SK-N-SH (cell line): ENCODE data around the gene TMC1. TPM values are rescaled to one million over a fixed set of nuclear protein-coding genes. Genes with fewer than 3 reads are reported as not detected.

Experiments
- CTCF ChIA-PET: fragments of 300-600, 350-600 bp; formaldehyde crosslinking; extraction: SDS; loops from one replicate; lab custom pipeline; 2021; lab: Yijun Ruan, JAX
- POLR2A ChIA-PET: fragments of 350-600 bp; sonication (Branson Sonifier 250); formaldehyde crosslinking; extraction: SDS; loops from one replicate; lab custom pipeline; 2020; ENCODE audit warnings: antibody characterized with exemption, inconsistent platforms; lab: Yijun Ruan, JAX
- DNase-seq: peaks from one replicate; pipeline ENCODE4 v3.0.0; 2012
- H2AFZ ChIP-seq: fragments of 200-600 bp; sonication (generic); 2 replicates; pipeline ENCODE4 v1.8.1; 2016; ENCODE audit warnings: antibody characterized with exemption, mild to moderate bottlenecking, low read depth
- H3F3A ChIP-seq: fragments of 200-600 bp; sonication (generic); replicated peaks from 2 replicates; pipeline ENCODE3; 2016; ENCODE audit warnings: antibody characterized with exemption, mild to moderate bottlenecking; ENCODE audit not compliant: insufficient read depth
- H3K27ac ChIP-seq, 2 experiments: fragments of 200-500 bp in 1 of 2; fragments of 200-600 bp in 1 of 2; sonication (Bioruptor generic) in 1 of 2; sonication (generic), shearing (Covaris generic) in 1 of 2; 2 replicates each; pipeline versions ENCODE4 v1.5.1 to v1.6.1; 2014 to 2016; ENCODE audit warnings: low read depth in 2 of 2, inconsistent platforms in 1 of 2, low read length in 1 of 2, mild to moderate bottlenecking in 1 of 2, mixed read lengths in 1 of 2
- H3K27me3 ChIP-seq: fragments of 200-600 bp; sonication (generic), shearing (Covaris generic); 2 replicates; pipeline ENCODE4 v1.6.1; 2016; ENCODE audit warnings: mixed run types; ENCODE audit not compliant: insufficient read depth
- H3K36me3 ChIP-seq, 2 experiments: fragments of 200-500 bp in 1 of 2; fragments of 200-600 bp in 1 of 2; sonication (Bioruptor generic) in 1 of 2; sonication (generic) in 1 of 2; replicated peaks in 1 of 2; 2 replicates each; pipeline versions ENCODE3 to v1.5.1; 2014 to 2016; ENCODE audit warnings: low read length in 1 of 2, mild to moderate bottlenecking in 1 of 2; ENCODE audit not compliant: insufficient read depth in 2 of 2, control insufficient read depth in 1 of 2
- H3K4me1 ChIP-seq, 2 experiments: fragments of 200-500 bp in 1 of 2; fragments of 200-600 bp in 1 of 2; sonication (Bioruptor generic) in 1 of 2; sonication (generic), shearing (Covaris generic) in 1 of 2; 2 replicates each; pipeline versions ENCODE4 v1.5.1 to v1.6.1; 2014 to 2016; ENCODE audit warnings: low read depth in 1 of 2, low read length in 1 of 2, mixed run types in 1 of 2; ENCODE audit not compliant: insufficient read depth in 2 of 2, control insufficient read depth in 1 of 2
- H3K4me2 ChIP-seq: fragments of 200-600 bp; sonication (generic), shearing (Covaris generic); 2 replicates; pipeline ENCODE4 v1.6.1; 2017; ENCODE audit warnings: mixed run types
- H3K4me3 ChIP-seq, 2 experiments: fragments of 200-500 bp in 1 of 2; fragments of 200-600 bp in 1 of 2; sonication (Bioruptor generic) in 1 of 2; sonication (generic), shearing (Covaris generic) in 1 of 2; 2 replicates each; pipeline versions ENCODE4 v1.5.1 to v1.8.1; 2014 to 2016; ENCODE audit warnings: low read depth in 2 of 2, inconsistent platforms in 1 of 2, low read length in 1 of 2, mild to moderate bottlenecking in 1 of 2, mixed read lengths in 1 of 2, moderate library complexity in 1 of 2
- H3K79me2 ChIP-seq: fragments of 200-600 bp; sonication (generic); 2 replicates; pipeline ENCODE4 v1.8.1; 2017; ENCODE audit warnings: mild to moderate bottlenecking; ENCODE audit not compliant: insufficient read depth
- H3K9ac ChIP-seq: fragments of 200-600 bp; sonication (generic); 2 replicates; pipeline ENCODE4 v1.6.1; 2017; ENCODE audit warnings: mixed run types
- H3K9me2 ChIP-seq: fragments of 200-600 bp; sonication (generic); 2 replicates; pipeline ENCODE4 v1.6.1; 2017; ENCODE audit warnings: mixed run types
- H3K9me3 ChIP-seq: fragments of 200-600 bp; sonication (generic); 2 replicates; pipeline ENCODE4 v1.6.1; 2017; ENCODE audit warnings: mixed run types, mild to moderate bottlenecking, moderate library complexity
- H4K20me1 ChIP-seq: fragments of 200-600 bp; sonication (generic); 2 replicates; pipeline ENCODE4 v1.6.1; 2017; ENCODE audit warnings: mild to moderate bottlenecking, mixed run types; ENCODE audit not compliant: insufficient read depth
- ELF1 ChIP-seq: IDR thresholded peaks from 2 replicates; pipeline ENCODE4 v1.4.0; 2012
- EP300 ChIP-seq, 2 experiments: IDR thresholded peaks; 2 replicates each; pipeline versions ENCODE4 v1.4.0 to v1.6.1; 2012; ENCODE audit warnings: borderline replicate concordance in 1 of 2, low read depth in 1 of 2, low read length in 1 of 2
- EZH2phosphoT487 ChIP-seq: fragments of 200-600 bp; sonication (generic); IDR thresholded peaks from 2 replicates; pipeline ENCODE4 v1.6.1; 2017; ENCODE audit warnings: low read depth, mixed run types, mild to moderate bottlenecking, antibody characterized with exemption, moderate library complexity, borderline replicate concordance
- FOXM1 ChIP-seq: IDR thresholded peaks from 2 replicates; pipeline ENCODE4 v1.4.0; 2012; ENCODE audit warnings: low read depth, mild to moderate bottlenecking
- GABPA ChIP-seq: IDR thresholded peaks from 2 replicates; pipeline ENCODE4 v1.4.0; 2012; ENCODE audit warnings: low read depth, mild to moderate bottlenecking
- MEF2A ChIP-seq: IDR thresholded peaks from 2 replicates; pipeline ENCODE4 v1.4.0; 2012; ENCODE audit warnings: low read depth, borderline replicate concordance
- MXI1 ChIP-seq: IDR thresholded peaks from 2 replicates; pipeline ENCODE4 v1.6.1; 2012; ENCODE audit warnings: mild to moderate bottlenecking, low read depth, low read length, improper control_type of control experiment
- NFIC ChIP-seq: IDR thresholded peaks from 2 replicates; pipeline ENCODE4 v1.4.0; 2012; ENCODE audit warnings: borderline replicate concordance
- NRF1 ChIP-seq: IDR thresholded peaks from 2 replicates; pipeline ENCODE4 v1.6.1; 2012; ENCODE audit warnings: low read depth, mild to moderate bottlenecking, low read length
- RAD21 ChIP-seq: IDR thresholded peaks from 2 replicates; pipeline ENCODE4 v1.6.1; 2012; ENCODE audit warnings: mild to moderate bottlenecking, low read length
- RCOR1 ChIP-seq: fragments of 150-350 bp; IDR thresholded peaks from 2 replicates; pipeline ENCODE4 v1.6.1; 2017; ENCODE audit warnings: antibody characterized with exemption, low read length
- RFX5 ChIP-seq: IDR thresholded peaks from 2 replicates; pipeline ENCODE4 v1.6.1; 2012; ENCODE audit warnings: mild to moderate bottlenecking, improper control_type of control experiment, low read length
- TAF1 ChIP-seq: IDR thresholded peaks from 2 replicates; pipeline ENCODE4 v1.6.1; 2012; ENCODE audit warnings: low read depth, mild to moderate bottlenecking, low read length, moderate library complexity, borderline replicate concordance
- TEAD4 ChIP-seq: IDR thresholded peaks from 2 replicates; pipeline ENCODE4 v1.4.0; 2012; ENCODE audit warnings: mild to moderate bottlenecking, borderline replicate concordance; ENCODE audit not compliant: insufficient read depth
- WGBS: methylation state at CpG from one replicate; pipeline ENCODE4 v1.1.6; 2017; ENCODE audit warnings: low lambda C conversion rate; 5-methylcytosine and 5-hydroxymethylcytosine counted together
- polyA plus RNA-seq, 3 experiments: library from polyadenylated mRNA; depleted of rRNA; stranded (reverse); fragments of >200 nt; gene quantifications; 2 replicates each; pipeline ENCODE4 v1.2.3, GENCODE V29; 2012
- TF ChIP-seq, protein P1 (sequence below): fragments of 150-350 bp; IDR thresholded peaks from 2 replicates; pipeline ENCODE4 v1.6.1; 2017; ENCODE audit warnings: antibody characterized with exemption, low read length, low read depth, borderline replicate concordance
- TF ChIP-seq, protein P2 (sequence below): IDR thresholded peaks from 2 replicates; pipeline ENCODE4 v1.6.1; 2012; ENCODE audit warnings: mild to moderate bottlenecking, low read depth, low read length, moderate library complexity
- TF ChIP-seq, protein P3 (sequence below): fragments of 150-350 bp; IDR thresholded peaks from 2 replicates; pipeline ENCODE4 v1.6.1; 2016; ENCODE audit warnings: mild to moderate bottlenecking, low read depth, low read length

TMC1 gene
- polyA plus RNA-seq, 1 of the 3 experiments (the other 2 are of a cell fraction): not detected

DNA sequence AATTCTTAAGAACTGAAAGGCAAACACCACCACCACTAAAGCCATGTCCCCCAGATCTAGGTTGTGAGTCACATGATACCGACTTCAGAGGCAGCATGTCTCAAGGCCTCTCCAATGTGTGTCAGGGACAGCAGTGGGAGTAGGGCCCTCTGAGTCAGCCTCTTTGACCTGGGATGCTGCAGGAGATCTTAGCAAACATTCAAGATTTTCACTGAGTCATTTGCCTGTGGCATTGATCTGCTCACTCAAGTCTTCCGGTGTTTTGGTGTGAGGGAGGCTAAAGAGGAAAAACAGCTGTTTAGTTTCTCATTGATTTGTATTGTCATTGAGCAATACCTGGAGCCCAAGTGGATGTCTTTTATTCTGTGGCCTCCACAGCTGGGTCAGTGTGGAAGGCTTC, 36.1 kb downstream of the TMC1 start (continued):
- TF ChIP-seq, protein P1, sequence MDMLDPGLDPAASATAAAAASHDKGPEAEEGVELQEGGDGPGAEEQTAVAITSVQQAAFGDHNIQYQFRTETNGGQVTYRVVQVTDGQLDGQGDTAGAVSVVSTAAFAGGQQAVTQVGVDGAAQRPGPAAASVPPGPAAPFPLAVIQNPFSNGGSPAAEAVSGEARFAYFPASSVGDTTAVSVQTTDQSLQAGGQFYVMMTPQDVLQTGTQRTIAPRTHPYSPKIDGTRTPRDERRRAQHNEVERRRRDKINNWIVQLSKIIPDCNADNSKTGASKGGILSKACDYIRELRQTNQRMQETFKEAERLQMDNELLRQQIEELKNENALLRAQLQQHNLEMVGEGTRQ: no peak
- TF ChIP-seq, protein P2, sequence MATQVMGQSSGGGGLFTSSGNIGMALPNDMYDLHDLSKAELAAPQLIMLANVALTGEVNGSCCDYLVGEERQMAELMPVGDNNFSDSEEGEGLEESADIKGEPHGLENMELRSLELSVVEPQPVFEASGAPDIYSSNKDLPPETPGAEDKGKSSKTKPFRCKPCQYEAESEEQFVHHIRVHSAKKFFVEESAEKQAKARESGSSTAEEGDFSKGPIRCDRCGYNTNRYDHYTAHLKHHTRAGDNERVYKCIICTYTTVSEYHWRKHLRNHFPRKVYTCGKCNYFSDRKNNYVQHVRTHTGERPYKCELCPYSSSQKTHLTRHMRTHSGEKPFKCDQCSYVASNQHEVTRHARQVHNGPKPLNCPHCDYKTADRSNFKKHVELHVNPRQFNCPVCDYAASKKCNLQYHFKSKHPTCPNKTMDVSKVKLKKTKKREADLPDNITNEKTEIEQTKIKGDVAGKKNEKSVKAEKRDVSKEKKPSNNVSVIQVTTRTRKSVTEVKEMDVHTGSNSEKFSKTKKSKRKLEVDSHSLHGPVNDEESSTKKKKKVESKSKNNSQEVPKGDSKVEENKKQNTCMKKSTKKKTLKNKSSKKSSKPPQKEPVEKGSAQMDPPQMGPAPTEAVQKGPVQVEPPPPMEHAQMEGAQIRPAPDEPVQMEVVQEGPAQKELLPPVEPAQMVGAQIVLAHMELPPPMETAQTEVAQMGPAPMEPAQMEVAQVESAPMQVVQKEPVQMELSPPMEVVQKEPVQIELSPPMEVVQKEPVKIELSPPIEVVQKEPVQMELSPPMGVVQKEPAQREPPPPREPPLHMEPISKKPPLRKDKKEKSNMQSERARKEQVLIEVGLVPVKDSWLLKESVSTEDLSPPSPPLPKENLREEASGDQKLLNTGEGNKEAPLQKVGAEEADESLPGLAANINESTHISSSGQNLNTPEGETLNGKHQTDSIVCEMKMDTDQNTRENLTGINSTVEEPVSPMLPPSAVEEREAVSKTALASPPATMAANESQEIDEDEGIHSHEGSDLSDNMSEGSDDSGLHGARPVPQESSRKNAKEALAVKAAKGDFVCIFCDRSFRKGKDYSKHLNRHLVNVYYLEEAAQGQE: no peak
- TF ChIP-seq RCOR1 (no peak), NFIC (no peak; the same call in 1 of the 2 replicates), RFX5 (no peak), RAD21 (no peak), EZH2phosphoT487 (no peak)
- TF ChIP-seq, protein P3, sequence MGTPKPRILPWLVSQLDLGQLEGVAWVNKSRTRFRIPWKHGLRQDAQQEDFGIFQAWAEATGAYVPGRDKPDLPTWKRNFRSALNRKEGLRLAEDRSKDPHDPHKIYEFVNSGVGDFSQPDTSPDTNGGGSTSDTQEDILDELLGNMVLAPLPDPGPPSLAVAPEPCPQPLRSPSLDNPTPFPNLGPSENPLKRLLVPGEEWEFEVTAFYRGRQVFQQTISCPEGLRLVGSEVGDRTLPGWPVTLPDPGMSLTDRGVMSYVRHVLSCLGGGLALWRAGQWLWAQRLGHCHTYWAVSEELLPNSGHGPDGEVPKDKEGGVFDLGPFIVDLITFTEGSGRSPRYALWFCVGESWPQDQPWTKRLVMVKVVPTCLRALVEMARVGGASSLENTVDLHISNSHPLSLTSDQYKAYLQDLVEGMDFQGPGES: no peak

DNA sequence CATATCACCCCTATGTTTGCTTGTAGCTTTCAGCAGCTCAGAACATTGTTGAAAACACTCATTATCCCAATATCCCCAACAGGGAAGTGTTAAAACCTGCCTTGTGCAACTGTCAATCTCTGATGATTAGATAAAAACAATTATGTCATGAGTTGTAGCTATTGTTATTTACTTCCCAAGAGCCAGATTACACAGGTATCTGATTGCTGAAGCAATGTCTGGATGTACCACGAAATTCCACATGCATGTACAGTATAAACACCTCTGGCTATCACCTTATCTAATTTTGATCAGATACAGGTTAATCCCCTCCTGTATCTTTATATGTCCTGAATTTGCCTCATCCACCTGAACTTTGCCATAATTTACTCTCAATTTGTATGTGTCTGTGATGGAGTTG, 38.7 kb downstream of the TMC1 start:
- H3K4me3 ChIP-seq: no peak overlapping the region
- H3F3A ChIP-seq: no peaks in the 10 kb centered on the region
- no peak for DNase-seq
- no peak overlapping the region for H3K4me2 ChIP-seq
- WGBS: 27% methylated on average over 1 of the region's 1 CpG
- CTCF ChIA-PET: interaction anchor here (1.4 kb wide), 1 partner anchor 279 kb away, joined by 3 read pairs; no protein-coding TSS in a partner anchor
- H4K20me1 ChIP-seq: no peaks in the 10 kb centered on the region
- H3K36me3 ChIP-seq: no peaks in the 10 kb centered on the region
- POLR2A ChIA-PET: no interaction called here
- no peaks in the 10 kb centered on the region for H3K4me1 ChIP-seq
- H3K27ac ChIP-seq: no peak overlapping the region
- no peaks in the 10 kb centered on the region for H3K9me2 ChIP-seq
- no peak overlapping the region for H3K9ac ChIP-seq
- no peak overlapping the region for H2AFZ ChIP-seq
- peaks cover 10% of the 10 kb centered on the region; the same call in 1 of the 2 replicates for H3K27me3 ChIP-seq
- TF ChIP-seq GABPA: no peak
- no peak for TF ChIP-seq NRF1
- no peak for TF ChIP-seq TEAD4
- no peak for TF ChIP-seq RFX5
- TF ChIP-seq ELF1: no peak
- no peak for TF ChIP-seq MEF2A
- no peak for TF ChIP-seq MXI1
- no peak for TF ChIP-seq EP300 (IDR thresholded peaks at IDR 0.05; ENCODE audit: borderline replicate concordance in 1 of 2, low read depth in 1 of 2, low read length in 1 of 2)
- TF ChIP-seq TAF1: no peak
- no peak for TF ChIP-seq FOXM1
- no peaks in the 10 kb centered on the region for H3K9me3 ChIP-seq
- no peaks in the 10 kb centered on the region for H3K79me2 ChIP-seq
